Measurements from ENCODE around the gene TRIM72.

GRCh38 chr16:31250782-31251384 lies 37.0 kb downstream of the TRIM72 start:
- no peak for TF ChIP-seq CTCF (IDR thresholded peaks at IDR 0.05)
- no peak for TF ChIP-seq POLR2A (IDR thresholded peaks at IDR 0.05)
